Peyer's patch (tissue), 4 donors: Measurements from ENCODE around the gene CALY.

Experiments used
- POLR2A ChIP-seq, 2 donors: fragments of 450-650 bp; IDR thresholded peaks; one replicate each; pipeline ENCODE4 v1.5.1; 2017; ENCODE audit warnings: antibody characterized with exemption in 2 of 2, mild to moderate bottlenecking in 2 of 2, moderate library complexity in 2 of 2
- TF ChIP-seq, protein P1 (sequence below), 6 experiments: fragments of 450-650 bp in 4 of 6; fragments of 200-600 bp in 2 of 6; sonication (generic) in 1 of 6; IDR thresholded peaks; one replicate each; pipeline ENCODE4 v1.5.1; 2017 to 2019; ENCODE audit warnings: antibody characterized with exemption in 6 of 6, mild to moderate bottlenecking in 3 of 6, moderate library complexity in 1 of 6

GRCh38 chr10:133383551-133383950 is 46.9 kb upstream of the CALY start:
- TF ChIP-seq, protein P1, sequence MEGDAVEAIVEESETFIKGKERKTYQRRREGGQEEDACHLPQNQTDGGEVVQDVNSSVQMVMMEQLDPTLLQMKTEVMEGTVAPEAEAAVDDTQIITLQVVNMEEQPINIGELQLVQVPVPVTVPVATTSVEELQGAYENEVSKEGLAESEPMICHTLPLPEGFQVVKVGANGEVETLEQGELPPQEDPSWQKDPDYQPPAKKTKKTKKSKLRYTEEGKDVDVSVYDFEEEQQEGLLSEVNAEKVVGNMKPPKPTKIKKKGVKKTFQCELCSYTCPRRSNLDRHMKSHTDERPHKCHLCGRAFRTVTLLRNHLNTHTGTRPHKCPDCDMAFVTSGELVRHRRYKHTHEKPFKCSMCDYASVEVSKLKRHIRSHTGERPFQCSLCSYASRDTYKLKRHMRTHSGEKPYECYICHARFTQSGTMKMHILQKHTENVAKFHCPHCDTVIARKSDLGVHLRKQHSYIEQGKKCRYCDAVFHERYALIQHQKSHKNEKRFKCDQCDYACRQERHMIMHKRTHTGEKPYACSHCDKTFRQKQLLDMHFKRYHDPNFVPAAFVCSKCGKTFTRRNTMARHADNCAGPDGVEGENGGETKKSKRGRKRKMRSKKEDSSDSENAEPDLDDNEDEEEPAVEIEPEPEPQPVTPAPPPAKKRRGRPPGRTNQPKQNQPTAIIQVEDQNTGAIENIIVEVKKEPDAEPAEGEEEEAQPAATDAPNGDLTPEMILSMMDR (IDR thresholded peaks at IDR 0.05), result no peak
- no peak for TF ChIP-seq POLR2A (IDR thresholded peaks at IDR 0.05)
